Mononuclear cell (primary cell): ENCODE results near the gene PCNT. TPM values are rescaled to one million over a fixed set of nuclear protein-coding genes. Genes with fewer than 3 reads are reported as not detected.

Experiments used
- H3K27me3 ChIP-seq: 2 replicates; pipeline ENCODE4 v1.6.0; 2011; ENCODE audit warnings: low read length, control low read depth; ENCODE audit not compliant: insufficient read depth
- H3K4me1 ChIP-seq: 2 replicates; pipeline ENCODE4 v1.5.1; 2011; ENCODE audit warnings: mild to moderate bottlenecking, low read length, control low read depth; ENCODE audit not compliant: insufficient read depth
- H3K4me3 ChIP-seq: 2 replicates; pipeline ENCODE4 v1.5.1; 2011; ENCODE audit warnings: mild to moderate bottlenecking, low read length, moderate library complexity
- H3K9me3 ChIP-seq: 2 replicates; pipeline ENCODE4 v1.5.1; 2011; ENCODE audit warnings: low read depth, mild to moderate bottlenecking, control low read depth, low read length
- total RNA-seq: library from RNA; depleted of rRNA; stranded (reverse); fragments of >200 nt; gene quantifications from one replicate; pipeline ENCODE4 v1.2.3, GENCODE V29; 2012

The PCNT gene
- total RNA-seq, 1 donor, result 27.9 TPM

GRCh38 chr21:46320331-46320801, 3.6 kb upstream of the PCNT start:
- no peak overlapping the region for H3K4me3 ChIP-seq
- H3K9me3 ChIP-seq, result no peaks in the 10 kb centered on the region
- H3K27me3 ChIP-seq, result no peaks in the 10 kb centered on the region
- H3K4me1 ChIP-seq, result peaks cover 43% of the 10 kb centered on the region

- peak overlapping the region; percentile 97 for H3K4me3 ChIP-seq
- H3K27me3 ChIP-seq, result no peaks in the 10 kb centered on the region
- no peaks in the 10 kb centered on the region for H3K9me3 ChIP-seq
- H3K4me1 ChIP-seq, result peaks cover 50% of the 10 kb centered on the region
Observed at GRCh38 chr21:46322351-46323226, 1.4 kb upstream of the PCNT start.

- Histone ChIP-seq H3K9me3 (no peaks in the 10 kb centered on the region), H3K27me3 (no peaks in the 10 kb centered on the region), H3K4me3 (peak overlapping the region; percentile 97), H3K4me1 (peaks cover 50% of the 10 kb centered on the region)
Observed at GRCh38 chr21:46323227-46323709, 688 bp upstream of the PCNT start.

GRCh38 chr21:46324390-46325072, 575 bp downstream of the PCNT start:
- no peaks in the 10 kb centered on the region for H3K9me3 ChIP-seq
- no peaks in the 10 kb centered on the region for H3K27me3 ChIP-seq
- H3K4me1 ChIP-seq, result peaks cover 50% of the 10 kb centered on the region
- peak overlapping the region; percentile 97 for H3K4me3 ChIP-seq

GRCh38 chr21:46325073-46325912, 1.3 kb downstream of the PCNT start:
- no peaks in the 10 kb centered on the region for H3K27me3 ChIP-seq
- no peaks in the 10 kb centered on the region for H3K9me3 ChIP-seq
- H3K4me1 ChIP-seq, result peaks cover 43% of the 10 kb centered on the region
- H3K4me3 ChIP-seq, result peak overlapping the region; percentile 97

GRCh38 chr21:46326110-46326703, 2.3 kb downstream of the PCNT start:
- Histone ChIP-seq H3K9me3 (no peaks in the 10 kb centered on the region), H3K4me3 (no peak overlapping the region)

GRCh38 chr21:46327711-46328110, 3.8 kb downstream of the PCNT start:
- Histone ChIP-seq H3K4me1 (peaks cover 20% of the 10 kb centered on the region), H3K9me3 (no peaks in the 10 kb centered on the region), H3K4me3 (no peak overlapping the region), H3K27me3 (no peaks in the 10 kb centered on the region)

More at GRCh38 chr21:46326110-46326703, 2.3 kb downstream of the PCNT start:
- Histone ChIP-seq H3K4me1 (peaks cover 35% of the 10 kb centered on the region), H3K27me3 (no peaks in the 10 kb centered on the region)

GRCh38 chr21:46328151-46328550, 4.2 kb downstream of the PCNT start:
- Histone ChIP-seq H3K4me3 (no peak overlapping the region), H3K27me3 (no peaks in the 10 kb centered on the region), H3K9me3 (no peaks in the 10 kb centered on the region), H3K4me1 (peaks cover 15% of the 10 kb centered on the region)

- Histone ChIP-seq H3K4me3 (no peak overlapping the region), H3K9me3 (no peaks in the 10 kb centered on the region), H3K27me3 (no peaks in the 10 kb centered on the region), H3K4me1 (peaks cover 11% of the 10 kb centered on the region)
Observed at GRCh38 chr21:46329796-46330195, 5.8 kb downstream of the PCNT start.

- H3K27me3 ChIP-seq, result no peaks in the 10 kb centered on the region
- H3K4me1 ChIP-seq, result no peaks in the 10 kb centered on the region
- H3K9me3 ChIP-seq, result no peaks in the 10 kb centered on the region
- no peak overlapping the region for H3K4me3 ChIP-seq
Observed at GRCh38 chr21:46334351-46335140, 10.6 kb downstream of the PCNT start.

- H3K9me3 ChIP-seq, result no peaks in the 10 kb centered on the region
- H3K4me1 ChIP-seq, result no peaks in the 10 kb centered on the region
- no peak overlapping the region for H3K4me3 ChIP-seq
- H3K27me3 ChIP-seq, result no peaks in the 10 kb centered on the region
Observed at GRCh38 chr21:46336603-46337002, 12.6 kb downstream of the PCNT start.

- Histone ChIP-seq H3K4me3 (no peak overlapping the region), H3K27me3 (no peaks in the 10 kb centered on the region), H3K9me3 (no peaks in the 10 kb centered on the region), H3K4me1 (no peaks in the 10 kb centered on the region)
Observed at GRCh38 chr21:46340998-46341397, 17.0 kb downstream of the PCNT start.

GRCh38 chr21:46344219-46344915, 20.4 kb downstream of the PCNT start:
- no peaks in the 10 kb centered on the region for H3K27me3 ChIP-seq
- no peaks in the 10 kb centered on the region for H3K4me1 ChIP-seq
- H3K9me3 ChIP-seq, result no peaks in the 10 kb centered on the region
- H3K4me3 ChIP-seq, result no peak overlapping the region
